GM18526 (cell line): Measurements from ENCODE around the gene LDB2.

ENCODE experiments used
- POLR2A ChIP-seq: IDR thresholded peaks from 3 replicates; pipeline ENCODE4 v1.6.1; 2011; ENCODE audit not compliant: insufficient read length; ENCODE audit errors: extremely low read depth

The LDB2 gene

GRCh38 chr4:16802044-16802443 lies 96.4 kb downstream of the LDB2 start:
- TF ChIP-seq POLR2A: no peak

DNA sequence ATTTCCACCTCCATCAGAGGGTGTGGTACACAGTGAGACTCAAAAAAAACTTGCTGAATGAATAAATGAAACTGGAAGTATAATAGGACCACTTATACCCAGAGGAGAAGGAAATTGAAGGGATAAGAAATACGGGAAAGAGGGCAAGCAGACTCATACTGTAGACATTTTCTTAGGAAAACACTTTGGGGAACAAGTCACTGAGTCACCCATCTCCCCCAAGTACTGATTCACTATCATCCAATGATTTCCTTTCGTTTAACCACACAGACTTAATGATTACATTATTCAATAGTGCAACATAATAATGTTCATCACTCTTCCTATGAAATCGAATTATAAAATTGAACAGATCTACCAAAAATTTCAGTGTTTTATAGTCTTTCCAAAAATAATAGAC lies 97.1 kb downstream of the LDB2 start:
- no peak for TF ChIP-seq POLR2A

GRCh38 chr4:16794816-16795445 lies 103.5 kb downstream of the LDB2 start:
- no peak for TF ChIP-seq POLR2A

DNA sequence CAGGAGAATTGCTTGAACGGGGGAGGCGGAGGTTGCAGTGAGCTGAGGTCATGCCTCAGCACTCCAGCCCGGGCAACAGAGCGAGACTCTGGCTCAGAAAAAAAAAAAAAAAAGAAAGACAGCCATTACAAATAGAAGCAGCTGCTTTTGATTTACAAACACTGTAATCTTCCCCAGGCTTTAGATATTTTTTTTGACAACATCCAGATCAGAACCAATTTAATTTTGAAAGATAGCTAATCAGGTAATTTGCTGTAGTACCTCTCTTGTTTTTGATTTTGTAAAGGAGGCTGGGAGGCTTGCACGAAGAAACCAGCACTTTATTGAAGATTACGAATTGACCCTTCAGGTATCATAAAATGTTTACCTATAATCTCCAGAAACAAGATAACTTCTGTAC lies 107.0 kb downstream of the LDB2 start:
- TF ChIP-seq POLR2A: no peak

GRCh38 chr4:16790508-16790907 lies 107.9 kb downstream of the LDB2 start:
- no peak for TF ChIP-seq POLR2A

- TF ChIP-seq POLR2A: no peak
Measured at GRCh38 chr4:16788868-16789267, 109.6 kb downstream of the LDB2 start.

DNA sequence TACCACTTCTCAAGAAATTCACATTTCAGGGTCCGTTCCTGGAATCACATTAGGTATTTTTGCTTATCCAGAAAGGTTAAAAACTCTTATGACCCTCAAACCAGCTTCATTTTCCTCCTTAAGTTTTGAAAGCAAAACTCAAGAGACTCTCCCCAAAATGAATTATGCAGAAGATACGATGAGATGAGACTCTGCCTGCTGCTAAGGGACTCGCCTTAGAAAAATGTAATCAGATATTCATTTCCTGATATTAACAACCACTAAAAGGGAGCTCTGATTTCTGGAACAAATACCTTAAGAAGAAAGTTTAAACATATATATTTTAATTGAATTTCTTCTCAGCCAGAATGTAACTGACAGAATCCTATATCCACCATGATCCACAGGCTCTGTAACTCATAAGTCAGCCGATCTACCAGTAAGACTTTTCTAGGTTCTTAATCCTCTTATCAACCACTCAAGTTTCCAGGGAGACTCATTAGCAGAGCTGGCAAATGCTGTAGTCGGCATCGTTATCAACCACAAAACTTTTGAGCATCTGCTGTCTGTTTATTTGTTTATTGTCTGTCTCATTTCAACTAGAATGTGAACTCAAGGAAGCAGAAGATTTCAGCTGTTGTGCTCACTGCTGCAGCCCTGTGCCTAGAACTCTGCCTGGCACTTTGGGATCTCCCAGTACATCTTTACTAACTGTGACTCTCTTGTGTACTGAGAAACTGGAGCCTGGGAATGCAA lies 112.5 kb downstream of the LDB2 start:
- no peak for TF ChIP-seq POLR2A

- TF ChIP-seq POLR2A: no peak
Measured at GRCh38 chr4:16783119-16783518, 115.3 kb downstream of the LDB2 start.

DNA sequence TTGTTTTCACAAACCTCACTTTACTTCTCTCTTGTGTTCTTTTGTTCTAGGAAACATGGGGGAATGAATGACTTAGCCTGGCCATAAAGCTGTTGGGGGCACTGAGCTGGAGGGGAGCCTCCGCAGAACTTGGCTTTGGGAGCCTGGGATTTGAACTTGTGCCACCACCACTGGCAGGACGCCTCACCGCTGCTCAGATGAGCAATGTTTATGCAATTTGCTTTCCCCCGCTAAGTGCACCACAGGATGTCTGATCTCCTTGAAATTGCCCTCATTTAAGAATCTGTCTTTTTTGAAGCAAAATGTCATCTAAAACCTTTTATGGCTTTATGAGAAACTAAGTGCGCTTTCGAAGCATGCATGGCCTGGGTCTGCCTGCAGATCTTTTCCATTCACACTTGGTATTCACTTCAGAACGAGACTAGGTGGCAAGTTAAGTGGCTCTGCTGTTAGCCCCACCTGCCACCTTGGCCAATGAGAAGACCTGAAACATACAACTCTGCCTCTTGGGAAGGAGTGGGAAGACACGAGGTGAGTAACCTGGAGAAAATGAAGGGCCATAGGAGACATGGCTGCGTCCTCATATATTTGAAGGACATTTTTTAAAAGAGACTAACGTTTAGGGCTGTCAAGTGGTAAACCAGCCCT lies 119.3 kb downstream of the LDB2 start:
- no peak for TF ChIP-seq POLR2A

DNA sequence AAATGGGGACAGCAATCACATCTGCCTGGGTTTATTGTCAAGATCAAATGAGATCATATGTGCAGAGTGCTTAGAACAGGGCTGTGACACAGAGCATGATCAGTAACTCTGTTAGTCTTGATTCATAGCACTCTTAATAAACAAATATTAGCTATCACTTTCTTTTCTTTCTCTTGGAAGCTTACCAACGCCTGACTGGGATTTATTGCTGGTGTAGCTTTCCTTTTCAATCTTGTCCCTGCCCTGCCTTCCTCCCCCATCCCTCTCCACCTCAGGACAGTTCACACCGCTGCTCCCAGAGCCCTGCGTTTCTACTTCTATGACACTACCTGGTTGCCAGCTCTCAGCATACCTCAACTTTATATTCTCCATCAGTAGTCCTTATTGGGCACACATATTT lies 120.7 kb downstream of the LDB2 start:
- no peak for TF ChIP-seq POLR2A

GRCh38 chr4:16775411-16776154 lies 122.9 kb downstream of the LDB2 start:
- TF ChIP-seq POLR2A: no peak

DNA sequence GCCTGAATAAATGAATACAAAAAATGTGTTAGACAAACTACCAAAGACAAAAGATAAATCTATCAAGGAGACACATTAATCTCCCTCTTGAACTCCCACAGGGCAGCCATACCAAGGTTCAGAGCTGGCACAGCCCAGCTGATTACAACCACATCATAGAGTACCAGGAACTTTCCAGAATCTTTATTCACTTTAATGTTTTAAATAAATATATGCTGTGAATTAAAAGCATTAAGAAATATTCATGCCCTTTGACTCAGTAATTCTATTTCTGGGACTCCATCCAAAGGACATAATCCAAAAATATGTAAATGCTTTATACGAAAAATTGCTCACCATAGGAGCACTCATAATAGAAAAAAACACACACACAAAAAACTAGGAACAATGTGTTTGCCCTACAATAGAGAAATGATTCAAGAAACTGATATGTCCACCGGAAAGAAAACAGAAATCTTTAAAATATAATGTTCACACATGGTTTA lies 126.0 kb downstream of the LDB2 start:
- no peak for TF ChIP-seq POLR2A

DNA sequence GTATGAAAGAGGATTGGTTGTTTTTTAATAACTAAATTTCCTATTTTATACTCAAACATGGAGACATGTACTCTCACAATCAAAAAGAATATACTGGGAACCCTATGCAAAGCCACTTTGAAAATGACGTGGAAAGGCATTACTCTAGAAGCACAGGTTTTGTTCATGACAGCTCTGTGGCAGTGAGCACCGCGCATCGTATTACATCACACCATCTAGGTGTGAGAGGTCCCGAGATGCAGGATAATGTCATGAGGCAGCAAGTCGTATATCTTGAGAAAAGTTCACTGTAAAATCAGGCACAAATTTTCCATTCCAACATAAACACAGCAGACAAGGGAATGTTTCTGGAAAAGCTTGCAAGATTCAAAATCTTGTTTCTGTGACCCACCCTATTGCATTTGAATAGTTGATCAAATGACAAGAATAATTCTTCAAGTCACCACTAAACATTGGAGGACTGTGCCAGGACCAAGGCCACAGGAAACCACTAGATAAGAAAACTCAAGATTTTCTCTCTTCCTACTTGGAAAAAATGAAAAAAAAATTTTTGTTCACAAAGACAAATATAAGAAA lies 127.6 kb downstream of the LDB2 start:
- no peak for TF ChIP-seq POLR2A

DNA sequence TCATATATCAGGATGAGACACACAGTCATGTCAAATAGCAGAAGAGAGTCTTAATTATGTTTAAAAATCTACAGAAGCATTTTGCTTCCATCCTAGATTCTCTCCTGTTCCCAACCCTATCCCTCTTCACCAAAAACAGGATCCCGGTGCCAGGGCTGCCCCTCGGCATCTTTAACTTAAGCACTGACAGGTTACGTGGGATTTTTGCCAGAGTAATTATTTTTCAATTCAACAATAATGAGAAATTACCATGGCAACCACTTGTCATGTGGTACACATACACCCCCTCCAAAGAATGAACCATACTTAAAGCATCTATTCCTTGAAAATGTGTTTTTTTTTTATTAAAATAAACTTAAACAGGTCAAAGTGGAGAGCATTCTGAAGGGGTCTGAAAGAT lies 130.6 kb downstream of the LDB2 start:
- TF ChIP-seq POLR2A: no peak

DNA sequence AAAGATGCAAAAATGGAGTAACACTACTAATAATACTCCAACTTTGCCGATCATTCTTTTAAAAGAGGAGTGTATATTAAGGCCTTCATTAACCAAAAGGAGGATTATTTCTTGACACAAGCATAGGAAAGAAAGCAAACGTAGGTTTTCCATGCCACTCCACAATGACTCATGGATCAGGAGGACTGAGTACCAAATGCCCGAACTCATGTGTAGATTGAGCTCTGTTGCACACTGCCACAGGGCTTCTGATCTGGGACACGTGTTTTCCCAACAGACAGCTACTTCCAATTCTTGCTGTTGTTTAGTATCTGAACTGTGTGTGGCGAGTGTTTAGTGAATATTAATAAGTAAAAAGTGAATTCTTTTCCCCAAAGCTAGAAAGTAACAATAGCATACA lies 131.2 kb downstream of the LDB2 start:
- no peak for TF ChIP-seq POLR2A
